ENCODE results near the gene POP7.
A peak's percentile ranks its signal among the peaks of the same experiment; 100 is the strongest.

Gene POP7

GRCh38 chr7:100687261-100687660 is 18.7 kb upstream of the POP7 start:
- in situ Hi-C loops (cut with MboI; ENCODE audit: low sequenced_read_pairs, unreplicated experiment), result no loop called here
- DNase-seq (ENCODE audit: low spot score), result no peak
- TF ChIP-seq CTCF (IDR thresholded peaks at IDR 0.05; ENCODE audit: borderline replicate concordance, control extremely low read depth, extremely low read depth, insufficient read depth, missing control alignments), result no peak

GRCh38 chr7:100687751-100688300 is 18.1 kb upstream of the POP7 start:
- no peak for DNase-seq (ENCODE audit: low spot score)
- no peak for TF ChIP-seq CTCF (IDR thresholded peaks at IDR 0.05; ENCODE audit: borderline replicate concordance, control extremely low read depth, extremely low read depth, insufficient read depth, missing control alignments)
- in situ Hi-C loops (cut with MboI; ENCODE audit: low sequenced_read_pairs, unreplicated experiment), result no loop called here

DNA sequence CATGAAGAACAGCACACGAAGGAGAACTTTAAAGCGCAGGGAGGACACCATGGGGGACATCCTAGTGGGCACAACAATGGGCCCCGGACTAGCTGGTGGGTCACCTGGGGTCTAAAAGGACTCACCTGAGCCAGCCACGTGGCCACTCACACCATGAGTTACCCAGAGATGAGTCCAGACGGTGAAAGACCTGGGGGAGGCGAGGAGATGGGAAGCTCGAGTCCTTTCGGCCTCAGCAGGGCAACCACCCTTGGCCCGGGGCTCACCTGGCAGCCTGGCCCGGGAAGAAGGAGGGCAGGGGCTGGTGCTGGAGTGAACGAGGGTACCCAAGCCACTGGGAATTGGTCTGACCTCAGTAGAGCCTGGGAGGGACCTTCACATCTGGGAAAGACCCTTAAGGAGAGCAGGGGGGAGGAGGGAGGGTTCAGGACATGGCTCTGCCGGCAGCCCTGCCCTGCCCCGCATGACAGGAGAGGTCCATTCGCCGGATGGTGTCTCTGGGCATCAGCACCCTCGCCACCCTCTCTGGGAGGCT is 17.5 kb upstream of the POP7 start:
- DNase-seq (ENCODE audit: low spot score), result no peak
- in situ Hi-C loops (cut with MboI; ENCODE audit: low sequenced_read_pairs, unreplicated experiment), result no loop called here
- TF ChIP-seq CTCF (IDR thresholded peaks at IDR 0.05; ENCODE audit: borderline replicate concordance, control extremely low read depth, extremely low read depth, insufficient read depth, missing control alignments), result no peak

GRCh38 chr7:100689230-100690135 is 16.4 kb upstream of the POP7 start:
- peak; percentile 5 for TF ChIP-seq CTCF (IDR thresholded peaks at IDR 0.05; ENCODE audit: borderline replicate concordance, control extremely low read depth, extremely low read depth, insufficient read depth, missing control alignments)
- peak; percentile 44 for DNase-seq (ENCODE audit: low spot score)
- in situ Hi-C loops (cut with MboI; ENCODE audit: low sequenced_read_pairs, unreplicated experiment), result no loop called here

- peak; percentile 87 for TF ChIP-seq CTCF (IDR thresholded peaks at IDR 0.05; ENCODE audit: borderline replicate concordance, control extremely low read depth, extremely low read depth, insufficient read depth, missing control alignments)
- in situ Hi-C loops (cut with MboI; ENCODE audit: low sequenced_read_pairs, unreplicated experiment), result no loop called here
- peak; percentile 89 for DNase-seq (ENCODE audit: low spot score)
These were observed 14.0 kb upstream of the POP7 start for GRCh38 chr7:100691676-100692577.

- no peak for DNase-seq (ENCODE audit: low spot score)
- in situ Hi-C loops (cut with MboI; ENCODE audit: low sequenced_read_pairs, unreplicated experiment), result no loop called here
- TF ChIP-seq CTCF (IDR thresholded peaks at IDR 0.05; ENCODE audit: borderline replicate concordance, control extremely low read depth, extremely low read depth, insufficient read depth, missing control alignments), result no peak
These were observed 13.4 kb upstream of the POP7 start for GRCh38 chr7:100692578-100692961.
